DMS 273 (cell line): ENCODE measurements around the gene CCDC149.
"Not testable (repeated sequence)": the region's sequence is repeated elsewhere in the genome, so short reads cannot be mapped to it uniquely, and the experiment has no call there.

Experiments used
- DNase-seq: peaks from one replicate; lab custom pipeline; 2025; ENCODE audit not compliant: unreplicated experiment; lab: John Stamatoyannopoulos, UW

The CCDC149 gene

GRCh38 chr4:24917076-24917856 is 4.4 kb upstream of the CCDC149 start:
- DNase-seq = no peak

DNA sequence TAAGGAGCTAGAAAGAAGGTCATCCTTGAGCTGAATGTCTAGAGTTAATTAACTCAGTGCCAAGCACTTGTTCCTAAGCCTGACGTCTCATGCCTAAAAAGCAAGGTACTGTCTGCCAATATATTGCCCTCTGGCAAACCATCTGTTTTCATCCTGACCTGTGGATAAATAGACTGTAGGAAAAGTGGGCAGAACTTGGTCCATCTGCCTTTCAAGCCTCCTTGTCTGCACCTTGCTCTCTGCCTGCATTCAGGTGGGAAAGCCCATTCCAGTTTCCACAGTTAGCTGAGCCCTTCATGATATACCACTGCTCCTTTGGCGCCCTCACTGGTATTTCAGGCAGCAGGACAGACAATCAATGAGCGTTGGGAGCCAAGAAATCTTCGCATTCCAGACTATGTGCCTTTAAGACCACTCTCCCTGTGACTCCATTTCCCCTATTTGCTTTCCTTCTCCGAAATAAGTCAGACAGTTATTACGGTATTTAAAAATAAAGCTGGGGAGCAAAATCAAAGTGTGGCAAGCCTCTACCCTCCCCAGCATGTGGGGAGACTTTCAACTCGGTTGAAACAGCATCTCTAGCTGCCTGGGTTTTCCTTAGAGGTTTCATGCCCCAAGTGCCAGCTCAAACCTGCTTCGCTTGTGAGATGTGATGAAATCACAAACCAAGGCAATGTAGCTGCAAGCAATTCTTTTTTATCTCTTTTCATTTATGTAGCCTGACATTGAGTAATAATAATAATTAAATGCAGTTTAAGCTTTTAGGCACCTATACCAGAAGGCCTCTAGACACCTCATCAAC is 2.5 kb upstream of the CCDC149 start:
- DNase-seq = peak; percentile 15

DNA sequence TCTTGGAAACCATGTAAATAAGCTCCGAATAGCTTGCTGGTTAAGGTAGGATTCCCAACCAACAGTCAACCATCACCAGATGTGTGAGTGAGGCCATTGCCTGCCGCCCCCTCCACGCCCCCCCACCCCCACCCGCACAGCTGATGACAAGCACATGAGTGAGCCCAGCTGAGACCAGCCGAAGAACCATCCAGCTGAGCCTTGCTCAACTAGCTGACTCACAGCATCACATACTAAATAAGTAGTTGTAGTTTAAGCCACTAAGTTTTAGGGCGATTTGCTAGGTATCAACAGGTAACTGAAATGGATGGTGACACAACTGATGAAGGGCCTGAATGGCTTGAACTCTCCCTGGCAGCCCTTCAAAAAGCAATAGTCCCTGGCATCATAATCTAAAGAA is 1.6 kb upstream of the CCDC149 start:
- no peak for DNase-seq

GRCh38 chr4:24913119-24913485 is 260 bp upstream of the CCDC149 start:
- DNase-seq = no peak

GRCh38 chr4:24910499-24910898 is 2.3 kb downstream of the CCDC149 start:
- DNase-seq = no peak

- DNase-seq = not testable (repeated sequence)
Observed at GRCh38 chr4:24909606-24910005, 3.2 kb downstream of the CCDC149 start.

DNA sequence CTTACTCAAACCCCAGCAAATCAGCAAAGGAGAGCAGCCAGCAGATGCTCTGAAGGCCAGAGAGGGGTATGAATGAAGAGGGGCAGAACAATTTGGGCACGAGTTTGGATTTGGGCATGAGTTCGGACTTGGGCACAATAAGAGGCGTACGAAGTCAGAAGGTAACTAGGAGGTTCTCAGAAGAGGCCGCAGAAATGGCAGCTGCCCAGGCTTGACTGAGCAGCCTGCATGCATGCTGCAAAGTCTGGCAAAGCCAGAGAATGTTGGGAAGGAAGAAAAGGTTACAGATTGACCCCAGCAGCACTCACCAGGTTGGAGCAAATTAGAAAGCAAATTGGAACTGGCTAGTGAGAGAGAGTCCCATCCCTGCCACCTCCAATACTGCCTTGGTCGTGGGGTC is 15.2 kb downstream of the CCDC149 start:
- no peak for DNase-seq

- DNase-seq = no peak
Observed at GRCh38 chr4:24896977-24897376, 15.9 kb downstream of the CCDC149 start.

DNA sequence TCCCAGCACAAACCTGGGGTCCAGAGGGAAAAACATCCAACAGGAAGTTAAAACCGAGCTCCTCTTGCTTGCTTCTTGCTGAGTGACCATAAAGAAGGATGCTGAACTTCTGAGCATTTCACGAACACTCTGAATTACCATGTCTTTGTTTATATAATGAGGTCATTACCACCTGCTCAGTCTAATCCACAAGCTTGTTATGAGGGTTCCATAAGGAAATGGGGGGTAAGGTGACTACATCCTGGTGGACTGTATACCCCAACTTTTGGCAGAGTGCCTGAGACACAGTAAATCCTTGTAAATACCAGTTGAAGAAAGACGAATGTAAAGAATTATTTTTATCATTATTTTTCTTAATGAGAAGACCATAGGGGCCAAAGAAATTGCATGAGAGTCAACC is 16.8 kb downstream of the CCDC149 start:
- DNase-seq = peak; percentile 4

DNA sequence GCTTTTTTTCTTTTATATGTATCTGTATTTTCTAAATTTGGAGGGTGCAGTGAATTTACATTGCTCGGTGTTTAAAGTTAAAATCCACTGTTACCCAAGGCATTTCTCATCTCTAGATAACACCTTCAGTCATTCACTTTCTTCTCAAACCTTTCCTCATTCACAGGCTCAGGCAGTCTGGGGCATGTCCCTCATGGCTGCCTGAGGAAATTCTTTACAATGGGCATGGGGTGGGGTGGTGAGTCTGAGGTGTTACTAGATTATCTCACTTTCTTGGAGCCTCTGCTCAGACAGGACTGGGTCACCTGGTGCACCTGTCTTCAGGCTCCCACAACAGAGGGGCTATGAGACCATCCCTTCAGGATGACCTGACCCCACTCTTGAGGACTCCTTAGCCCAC is 17.4 kb downstream of the CCDC149 start:
- DNase-seq = no peak

GRCh38 chr4:24894846-24895245 is 18.0 kb downstream of the CCDC149 start:
- no peak for DNase-seq

DNA sequence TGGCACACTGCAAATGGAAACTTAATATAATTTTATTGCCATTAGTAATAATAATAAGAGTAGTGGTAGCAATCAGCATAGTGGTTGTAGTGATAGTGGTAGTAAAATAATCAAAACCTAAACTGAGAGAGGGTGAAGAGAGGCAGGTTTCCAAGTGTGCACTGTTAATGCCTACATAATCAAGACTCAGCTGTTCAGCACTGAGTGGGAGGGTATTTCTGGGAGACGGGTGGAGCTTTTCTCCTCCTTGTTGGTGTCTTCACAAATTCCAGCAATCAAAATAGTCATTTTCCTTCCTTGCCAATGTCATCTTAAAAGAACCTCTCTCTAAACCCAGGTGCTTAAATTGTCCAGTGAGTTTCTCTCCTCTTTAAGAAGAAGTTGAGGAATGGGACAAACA is 18.6 kb downstream of the CCDC149 start:
- no peak for DNase-seq

DNA sequence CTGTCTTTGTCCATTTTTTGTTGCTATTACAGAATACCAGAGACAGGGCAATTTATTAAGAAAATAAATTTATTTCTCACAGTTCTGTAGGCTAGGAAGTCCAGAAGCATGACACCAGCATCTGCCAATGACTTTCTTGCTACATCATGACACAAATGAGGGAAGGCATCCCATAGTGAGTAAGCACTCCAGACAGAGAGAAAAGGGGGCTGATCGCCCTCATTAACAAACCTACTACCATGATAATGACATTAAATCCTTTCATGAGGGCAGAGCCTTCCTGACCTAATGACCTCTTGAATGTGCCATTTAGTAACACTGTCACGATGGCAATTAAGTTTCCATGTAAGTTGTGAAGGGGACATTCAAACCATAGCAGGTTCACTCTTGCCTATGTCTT is 20.1 kb downstream of the CCDC149 start:
- no peak for DNase-seq

DNA sequence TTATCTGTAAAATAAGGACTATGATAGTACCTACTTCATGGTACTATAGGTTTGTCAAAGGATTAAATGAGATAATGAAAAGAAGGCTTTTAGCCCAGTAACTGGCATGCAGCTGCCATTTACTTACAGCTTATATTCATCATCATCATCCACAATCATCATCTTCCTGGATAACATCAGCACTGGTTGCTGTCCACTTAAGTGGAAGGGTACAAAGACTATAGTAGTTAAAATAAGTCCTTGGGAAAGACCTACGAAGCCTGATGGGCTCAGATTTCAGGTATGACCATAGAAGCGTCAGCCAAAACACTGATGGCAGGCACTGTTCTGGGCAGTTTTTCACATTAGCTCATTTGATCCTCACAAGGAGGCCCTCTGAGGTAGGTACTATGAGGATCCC is 20.6 kb downstream of the CCDC149 start:
- no peak for DNase-seq

GRCh38 chr4:24890561-24891126 is 22.2 kb downstream of the CCDC149 start:
- DNase-seq = no peak

- DNase-seq = no peak
Observed at GRCh38 chr4:24889991-24890390, 22.9 kb downstream of the CCDC149 start.

DNA sequence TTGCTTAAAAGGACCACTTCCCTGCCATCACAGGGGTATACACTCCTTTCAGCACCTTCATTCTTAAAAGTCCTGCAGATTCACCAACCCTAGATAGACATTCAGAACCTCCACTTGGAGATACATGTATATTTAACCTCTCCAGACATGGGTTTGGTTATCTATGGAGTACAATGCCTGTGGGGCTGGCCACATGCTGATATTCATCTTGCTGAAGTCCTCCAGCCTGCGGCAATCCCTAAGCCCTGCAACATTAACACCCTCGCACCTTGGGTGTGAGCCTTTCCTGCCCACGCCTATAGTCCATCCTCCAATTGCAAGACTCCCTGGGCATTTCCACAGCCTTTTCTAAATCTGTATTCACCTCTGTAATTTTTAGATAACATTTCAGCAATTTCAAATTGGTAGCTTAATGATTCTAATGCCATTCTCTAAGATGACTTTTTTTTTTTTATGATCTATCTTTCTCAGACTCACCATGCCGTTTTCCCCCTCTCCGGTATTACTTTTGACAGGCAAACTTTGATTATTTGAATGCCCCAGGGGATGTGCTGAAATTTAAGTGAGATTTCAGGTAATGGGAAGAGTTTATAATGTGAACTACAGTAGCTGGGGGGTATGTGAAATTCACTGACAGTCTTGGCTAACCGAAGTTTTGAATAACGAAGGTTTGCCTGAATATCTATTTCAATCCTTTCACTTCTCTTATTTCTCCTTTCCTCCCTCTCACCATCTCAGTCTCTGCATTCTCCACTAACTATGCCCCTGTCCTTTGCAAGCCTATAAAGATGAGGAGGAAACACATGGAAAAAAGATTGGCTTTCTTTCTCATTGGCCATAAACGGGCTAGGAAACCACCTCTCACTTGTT is 24.1 kb downstream of the CCDC149 start:
- no peak for DNase-seq

DNA sequence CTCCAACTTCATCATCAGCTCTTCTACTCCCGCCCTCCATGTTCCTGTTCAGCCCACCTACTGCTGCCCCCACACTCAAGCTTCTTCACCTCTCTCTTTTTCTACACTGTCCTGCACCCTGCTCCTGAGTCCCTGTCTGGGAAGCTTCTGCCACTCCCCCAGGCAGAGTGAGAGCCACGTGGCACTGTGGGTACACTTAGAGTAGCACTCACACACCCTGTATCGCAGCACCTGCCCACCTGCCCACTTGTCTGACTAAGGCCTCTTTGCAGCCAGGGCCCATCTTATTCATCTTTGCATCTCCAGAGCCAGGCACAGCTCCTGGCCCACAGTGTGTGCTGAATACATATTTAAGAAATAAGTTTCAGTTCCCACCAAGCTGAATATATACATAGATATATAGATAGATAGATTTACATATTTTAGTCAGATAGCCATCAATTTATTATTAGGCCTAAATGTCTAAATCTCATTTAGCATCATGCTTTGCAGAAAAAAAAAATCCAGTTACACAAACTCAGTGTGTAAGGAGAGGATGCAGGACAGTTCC is 24.9 kb downstream of the CCDC149 start:
- no peak for DNase-seq

GRCh38 chr4:24886596-24886995 is 26.2 kb downstream of the CCDC149 start:
- no peak for DNase-seq

DNA sequence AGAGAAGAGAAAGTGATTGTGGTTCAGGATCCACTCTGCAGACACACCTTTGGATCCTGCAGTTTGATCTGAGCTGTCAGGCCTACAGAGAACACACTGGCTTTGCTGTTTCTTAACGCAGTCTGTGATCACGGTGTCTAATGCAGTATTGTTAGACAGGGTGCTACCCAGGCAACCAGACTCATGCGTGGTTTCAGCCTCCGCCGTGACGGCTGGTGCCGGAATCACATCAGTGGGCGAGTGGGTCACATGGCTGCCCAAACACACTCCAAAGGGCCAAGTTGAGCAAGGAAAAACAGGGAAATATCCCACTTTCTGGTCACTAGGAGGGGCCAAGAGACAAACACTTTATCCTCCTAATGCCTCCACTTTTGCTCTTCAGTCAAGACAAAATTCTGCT is 27.5 kb downstream of the CCDC149 start:
- DNase-seq = no peak

DNA sequence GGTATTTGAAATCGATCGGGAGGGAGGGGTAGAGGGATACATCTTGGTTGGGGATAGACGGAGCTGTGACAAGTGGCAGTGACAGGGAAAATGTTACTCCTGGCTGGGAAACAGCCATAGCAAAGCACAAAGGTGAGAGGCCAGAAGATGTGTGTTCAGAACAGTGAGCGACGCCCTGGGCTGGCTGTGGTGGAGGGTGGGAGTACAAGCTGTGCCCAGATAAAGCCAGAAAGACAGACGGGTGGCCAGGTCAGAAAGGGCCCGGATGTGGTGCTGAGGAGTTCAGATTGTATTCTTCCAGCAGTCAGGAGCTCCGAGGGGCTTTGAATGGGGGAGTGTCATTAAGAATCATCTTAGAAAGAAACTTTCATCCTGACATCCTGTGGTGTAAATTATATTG is 27.9 kb downstream of the CCDC149 start:
- DNase-seq = no peak
